Natural killer cell (primary cell): Measurements from ENCODE around the gene DAPP1. TPM values are rescaled to one million over a fixed set of nuclear protein-coding genes. Genes with fewer than 3 reads are reported as not detected.
"Not testable (repeated sequence)": the region's sequence is repeated elsewhere in the genome, so short reads cannot be mapped to it uniquely, and the experiment has no call there.

Experiments used
- ATAC-seq, 3 donors: fragments of 150-1000 bp in 2 of 3; fragments of 200-7000 bp in 1 of 3; cut with Tn5 transposase; 1 replicate in 1 of 3; 2 replicates in 2 of 3; pipeline ENCODE4 v1.10.0; 2021; ENCODE audit warnings: mild to moderate bottlenecking in 2 of 3, moderate library complexity in 2 of 3
- DNase-seq, 2 donors: peaks; one replicate each; pipeline versions ENCODE4 v3.0.0 to v3.0.0-alpha.2; 2013 to 2021; ENCODE audit warnings: mixed read lengths in 1 of 2
- H3K27ac ChIP-seq: one replicate; pipeline ENCODE4 v1.5.1; 2013; ENCODE audit warnings: mild to moderate bottlenecking, low read length
- H3K27me3 ChIP-seq: one replicate; pipeline ENCODE4 v1.6.1; 2013; ENCODE audit warnings: low read length; ENCODE audit not compliant: control insufficient read depth, insufficient read depth
- H3K36me3 ChIP-seq: one replicate; pipeline ENCODE4 v1.6.1; 2013; ENCODE audit warnings: low read length; ENCODE audit not compliant: control insufficient read depth, insufficient read depth
- H3K4me1 ChIP-seq: one replicate; pipeline ENCODE4 v1.6.1; 2013; ENCODE audit warnings: low read length; ENCODE audit not compliant: control insufficient read depth, insufficient read depth
- H3K4me3 ChIP-seq: one replicate; pipeline ENCODE4 v1.5.1; 2013; ENCODE audit warnings: low read length
- H3K9me3 ChIP-seq: one replicate; pipeline ENCODE4 v1.6.1; 2013; ENCODE audit warnings: low read length; ENCODE audit not compliant: control insufficient read depth, insufficient read depth
- H3K27ac Mint-ChIP-seq, 2 donors: one replicate each; pipeline ENCODE4 v1.8.0; 2022; ENCODE audit warnings: mild to moderate bottlenecking in 2 of 2, mixed read lengths in 2 of 2, moderate library complexity in 1 of 2
- H3K27me3 Mint-ChIP-seq, 2 donors: one replicate each; pipeline ENCODE4 v1.8.0; 2022; ENCODE audit warnings: low read depth in 2 of 2, mixed read lengths in 2 of 2
- H3K36me3 Mint-ChIP-seq: one replicate; pipeline ENCODE4 v1.8.0; 2022; ENCODE audit warnings: mixed read lengths
- H3K4me1 Mint-ChIP-seq, 2 donors: one replicate each; pipeline ENCODE4 v1.8.0; 2022; ENCODE audit warnings: mixed read lengths in 2 of 2
- H3K4me3 Mint-ChIP-seq: one replicate; pipeline ENCODE4 v1.8.0; 2022; ENCODE audit warnings: mild to moderate bottlenecking, moderate library complexity, mixed read lengths
- H3K9me3 Mint-ChIP-seq, 2 donors: one replicate each; pipeline ENCODE4 v1.8.0; 2022; ENCODE audit warnings: mixed read lengths in 2 of 2
- WGBS: methylation state at CpG from one replicate; pipeline ENCODE4 v1.1.7; 2013; ENCODE audit warnings: missing lambda C conversion rate; ENCODE audit not compliant: insufficient coverage; 5-methylcytosine and 5-hydroxymethylcytosine counted together
- intact Hi-C: fragments of 100-400 bp; cut with micrococcal nuclease; formaldehyde crosslinking; loops from one replicate; pipeline ENCODE4 v1.14.2; 2022
- total RNA-seq, 4 donors: library from RNA; stranded (reverse); fragments of 120-200 nt in 1 of 4; gene quantifications; one replicate each; pipeline versions ENCODE4 v1.2.3 to v1.2.4, GENCODE V29; 2013 to 2022
- TF ChIP-seq, protein P1 (sequence below): fragments of 200-600 bp; IDR thresholded peaks from one replicate; pipeline ENCODE4 v1.8.0; 2022; ENCODE audit warnings: antibody characterized with exemption

Gene DAPP1
- total RNA-seq, 3 donors from 2014 or later (not counting 1 experiment from before 2014, with no cell fraction given), result 5.9 to 7.3 (median 6.8) TPM

DNA sequence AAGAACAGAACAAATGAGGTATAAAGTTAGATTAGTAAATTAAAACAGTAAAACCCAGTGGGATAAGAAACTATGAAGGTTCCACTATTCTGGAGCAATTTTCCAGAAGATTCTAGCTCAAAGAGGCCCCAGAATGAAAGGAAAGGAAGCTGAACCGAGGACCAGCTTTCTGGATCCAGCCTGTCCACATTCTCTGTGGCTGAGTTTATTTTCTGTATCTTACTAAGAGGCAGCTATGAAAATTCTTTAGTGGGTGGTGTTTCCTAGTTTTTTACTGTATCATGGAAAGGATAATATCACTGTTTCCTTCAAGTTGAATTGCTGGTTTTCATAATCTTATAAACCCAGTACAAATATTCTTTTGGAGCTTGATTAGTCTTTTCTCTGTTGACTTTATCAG is 11.8 kb downstream of the DAPP1 start:
- Mint-ChIP-seq H3K36me3 (no peaks in the 10 kb centered on the region), H3K4me1 (no peaks in the 10 kb centered on the region), H3K27me3 (peaks cover 0 to 3% of the 10 kb centered on the region in 2 donors), H3K27ac (no peak overlapping the region), H3K9me3 (no peaks in the 10 kb centered on the region), H3K4me3 (no peak overlapping the region)
- WGBS, result 94% methylated on average over 1 of the region's 1 CpG
- ATAC-seq, result no peak
- no peak overlapping the region for H3K27ac ChIP-seq
- H3K36me3 ChIP-seq, result no peaks in the 10 kb centered on the region
- no peaks in the 10 kb centered on the region for H3K4me1 ChIP-seq
- TF ChIP-seq, protein P1, sequence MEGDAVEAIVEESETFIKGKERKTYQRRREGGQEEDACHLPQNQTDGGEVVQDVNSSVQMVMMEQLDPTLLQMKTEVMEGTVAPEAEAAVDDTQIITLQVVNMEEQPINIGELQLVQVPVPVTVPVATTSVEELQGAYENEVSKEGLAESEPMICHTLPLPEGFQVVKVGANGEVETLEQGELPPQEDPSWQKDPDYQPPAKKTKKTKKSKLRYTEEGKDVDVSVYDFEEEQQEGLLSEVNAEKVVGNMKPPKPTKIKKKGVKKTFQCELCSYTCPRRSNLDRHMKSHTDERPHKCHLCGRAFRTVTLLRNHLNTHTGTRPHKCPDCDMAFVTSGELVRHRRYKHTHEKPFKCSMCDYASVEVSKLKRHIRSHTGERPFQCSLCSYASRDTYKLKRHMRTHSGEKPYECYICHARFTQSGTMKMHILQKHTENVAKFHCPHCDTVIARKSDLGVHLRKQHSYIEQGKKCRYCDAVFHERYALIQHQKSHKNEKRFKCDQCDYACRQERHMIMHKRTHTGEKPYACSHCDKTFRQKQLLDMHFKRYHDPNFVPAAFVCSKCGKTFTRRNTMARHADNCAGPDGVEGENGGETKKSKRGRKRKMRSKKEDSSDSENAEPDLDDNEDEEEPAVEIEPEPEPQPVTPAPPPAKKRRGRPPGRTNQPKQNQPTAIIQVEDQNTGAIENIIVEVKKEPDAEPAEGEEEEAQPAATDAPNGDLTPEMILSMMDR, result no peak
- H3K27me3 ChIP-seq, result no peaks in the 10 kb centered on the region
- no peak overlapping the region for H3K4me3 ChIP-seq
- H3K9me3 ChIP-seq, result no peaks in the 10 kb centered on the region
- intact Hi-C loops, result no loop called here
- DNase-seq, result no peak

DNA sequence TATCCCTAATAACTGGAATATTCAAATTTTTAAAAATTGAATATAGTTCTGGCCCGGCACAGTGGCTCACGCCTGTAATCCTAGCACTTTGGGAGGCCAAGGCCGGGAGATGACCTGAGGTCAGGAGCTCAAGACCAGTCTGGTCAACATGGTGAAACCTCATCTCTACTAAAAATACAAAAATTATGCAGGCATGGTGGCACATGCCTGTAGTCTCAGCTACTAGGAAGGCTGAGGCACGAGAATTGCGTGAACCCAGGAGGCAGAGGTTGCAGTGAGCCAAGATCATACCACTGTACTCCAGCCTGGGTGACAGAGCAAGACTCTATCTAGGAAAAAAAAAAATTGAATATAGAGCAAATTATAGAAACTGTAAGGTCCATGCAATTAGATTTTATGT is 13.4 kb downstream of the DAPP1 start:
- H3K36me3 ChIP-seq, H3K9me3 ChIP-seq, H3K27me3 ChIP-seq, H3K4me3 Mint-ChIP-seq, H3K9me3 Mint-ChIP-seq, DNase-seq, H3K4me3 ChIP-seq, H3K4me1 Mint-ChIP-seq, ATAC-seq, H3K4me1 ChIP-seq, intact Hi-C loops, H3K27ac Mint-ChIP-seq, H3K36me3 Mint-ChIP-seq, H3K27ac ChIP-seq, H3K27me3 Mint-ChIP-seq: not testable (repeated sequence)
- WGBS, result 98% methylated on average over 5 of the region's 5 CpGs

DNA sequence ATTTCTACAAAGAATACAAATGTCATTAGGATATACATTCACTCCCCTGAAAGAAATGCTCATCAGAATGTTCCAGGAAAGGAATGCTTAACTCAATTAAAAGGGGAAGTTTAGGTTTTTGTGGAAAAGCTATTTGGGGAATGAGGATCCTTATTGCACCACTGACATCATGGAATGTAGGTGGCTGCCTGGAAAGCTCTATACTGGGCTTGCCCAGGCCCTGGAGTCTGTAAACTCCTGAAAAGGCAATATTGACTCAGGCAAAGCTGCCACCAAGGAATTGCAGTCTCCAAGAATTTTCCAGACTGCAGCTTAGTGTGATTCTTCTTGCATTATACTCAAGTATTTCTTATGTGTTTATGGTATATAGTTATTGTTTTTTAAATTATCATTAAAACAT is 15.7 kb downstream of the DAPP1 start:
- H3K27ac Mint-ChIP-seq, result no peak overlapping the region
- DNase-seq (no peak), ATAC-seq (no peak)
- H3K36me3 Mint-ChIP-seq, result no peaks in the 10 kb centered on the region
- Histone ChIP-seq H3K9me3 (no peaks in the 10 kb centered on the region), H3K27me3 (no peaks in the 10 kb centered on the region), H3K36me3 (peaks cover 14% of the 10 kb centered on the region), H3K27ac (no peak overlapping the region), H3K4me1 (no peaks in the 10 kb centered on the region), H3K4me3 (no peak overlapping the region)
- no peaks in the 10 kb centered on the region for H3K4me1 Mint-ChIP-seq
- TF ChIP-seq, protein P1, result no peak
- H3K9me3 Mint-ChIP-seq, result no peaks in the 10 kb centered on the region
- H3K27me3 Mint-ChIP-seq, result no peaks in the 10 kb centered on the region
- no peak overlapping the region for H3K4me3 Mint-ChIP-seq
- intact Hi-C loops, result no loop called here

DNA sequence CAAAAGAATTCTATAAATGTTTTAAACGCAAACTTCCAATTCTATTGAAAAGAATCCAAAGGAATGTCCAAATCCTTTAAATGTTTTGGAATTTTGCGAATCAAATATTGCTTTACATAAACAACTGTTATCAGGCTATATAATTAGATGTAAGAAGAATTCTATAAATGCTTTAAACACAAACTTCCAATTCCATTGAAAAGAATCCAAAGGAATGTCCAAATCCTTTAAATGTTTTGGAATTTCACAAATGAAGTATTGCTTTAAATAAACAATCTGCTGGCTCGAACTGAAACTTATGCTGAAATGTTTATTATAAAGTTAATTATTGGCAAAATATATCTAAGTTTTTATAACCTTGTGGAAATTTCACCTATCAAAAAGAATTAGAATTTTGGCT is 16.1 kb downstream of the DAPP1 start:
- no peak for ATAC-seq
- Histone ChIP-seq H3K9me3 (no peaks in the 10 kb centered on the region), H3K4me3 (no peak overlapping the region), H3K4me1 (no peaks in the 10 kb centered on the region), H3K27ac (no peak overlapping the region), H3K36me3 (peaks cover 16% of the 10 kb centered on the region), H3K27me3 (no peaks in the 10 kb centered on the region)
- Mint-ChIP-seq H3K4me3 (no peak overlapping the region), H3K4me1 (no peaks in the 10 kb centered on the region), H3K9me3 (no peaks in the 10 kb centered on the region), H3K27ac (no peak overlapping the region), H3K27me3 (no peaks in the 10 kb centered on the region), H3K36me3 (no peaks in the 10 kb centered on the region)
- intact Hi-C loops, result no loop called here
- TF ChIP-seq, protein P1, result no peak
- WGBS, result no CpG with 5 or more reads among the region's 3 CpGs
- DNase-seq, result no peak
